Measurements from ENCODE around the gene SERPINH1.

SERPINH1 gene

DNA sequence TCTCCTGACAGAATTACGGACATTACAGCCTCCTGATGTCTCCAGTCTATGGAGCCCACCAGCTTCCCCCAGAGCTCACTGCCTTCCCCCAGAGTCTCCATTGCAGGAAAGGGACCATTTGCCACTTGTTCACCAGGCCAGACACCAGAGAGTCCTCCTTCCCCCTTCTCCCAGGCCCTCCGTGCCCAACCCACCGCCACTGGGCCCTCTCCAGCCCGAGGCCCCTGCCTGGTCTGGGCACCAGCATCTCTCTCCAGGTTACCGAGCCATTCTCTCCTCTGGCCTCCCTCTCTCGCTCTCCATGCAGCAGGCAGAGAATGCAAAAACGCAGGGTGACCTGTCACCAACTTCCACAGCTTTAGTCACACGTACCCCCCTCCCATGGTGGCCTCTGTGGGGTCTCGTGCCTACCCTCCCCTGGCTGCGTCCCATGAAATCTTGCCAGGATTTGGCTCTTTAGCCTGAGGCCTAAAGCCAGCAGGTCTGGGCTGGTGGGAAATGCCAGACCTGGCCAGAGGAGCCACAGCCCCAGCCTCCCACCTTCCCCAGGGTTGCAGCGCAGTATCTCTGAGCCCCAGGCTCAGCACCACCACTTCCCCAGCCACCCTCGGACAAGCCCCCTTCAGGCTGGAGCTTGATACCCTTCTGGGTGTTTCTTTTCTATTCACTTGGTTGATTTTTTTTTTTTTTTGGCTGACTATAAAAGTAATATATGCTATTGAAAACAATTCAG is 6.8 kb upstream of the SERPINH1 start:
- peak in 2 of 14 donors; percentile 48 to 59 for DNase-seq

DNA sequence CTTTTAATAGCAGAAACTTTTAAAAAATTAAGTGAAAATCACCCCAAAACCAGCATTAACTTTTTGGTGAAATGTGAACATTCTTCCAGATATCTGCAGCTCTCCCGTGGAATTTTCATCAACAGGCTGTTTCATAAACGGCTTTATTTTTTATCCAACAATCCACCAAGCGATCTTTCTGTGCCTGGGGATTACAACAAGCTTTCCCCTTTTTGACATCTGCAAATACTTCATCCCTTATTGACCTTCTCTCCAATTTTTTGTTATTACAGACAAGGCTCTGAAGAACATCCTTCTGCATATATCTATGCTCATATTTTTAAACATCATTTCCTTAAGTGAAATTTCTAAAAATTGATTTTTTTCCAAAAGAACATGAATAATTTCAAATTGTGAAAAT is 5.8 kb upstream of the SERPINH1 start:
- DNase-seq = no peak

- no peak for DNase-seq
Measured at GRCh38 chr11:75557666-75558494, 4.2 kb upstream of the SERPINH1 start.

DNA sequence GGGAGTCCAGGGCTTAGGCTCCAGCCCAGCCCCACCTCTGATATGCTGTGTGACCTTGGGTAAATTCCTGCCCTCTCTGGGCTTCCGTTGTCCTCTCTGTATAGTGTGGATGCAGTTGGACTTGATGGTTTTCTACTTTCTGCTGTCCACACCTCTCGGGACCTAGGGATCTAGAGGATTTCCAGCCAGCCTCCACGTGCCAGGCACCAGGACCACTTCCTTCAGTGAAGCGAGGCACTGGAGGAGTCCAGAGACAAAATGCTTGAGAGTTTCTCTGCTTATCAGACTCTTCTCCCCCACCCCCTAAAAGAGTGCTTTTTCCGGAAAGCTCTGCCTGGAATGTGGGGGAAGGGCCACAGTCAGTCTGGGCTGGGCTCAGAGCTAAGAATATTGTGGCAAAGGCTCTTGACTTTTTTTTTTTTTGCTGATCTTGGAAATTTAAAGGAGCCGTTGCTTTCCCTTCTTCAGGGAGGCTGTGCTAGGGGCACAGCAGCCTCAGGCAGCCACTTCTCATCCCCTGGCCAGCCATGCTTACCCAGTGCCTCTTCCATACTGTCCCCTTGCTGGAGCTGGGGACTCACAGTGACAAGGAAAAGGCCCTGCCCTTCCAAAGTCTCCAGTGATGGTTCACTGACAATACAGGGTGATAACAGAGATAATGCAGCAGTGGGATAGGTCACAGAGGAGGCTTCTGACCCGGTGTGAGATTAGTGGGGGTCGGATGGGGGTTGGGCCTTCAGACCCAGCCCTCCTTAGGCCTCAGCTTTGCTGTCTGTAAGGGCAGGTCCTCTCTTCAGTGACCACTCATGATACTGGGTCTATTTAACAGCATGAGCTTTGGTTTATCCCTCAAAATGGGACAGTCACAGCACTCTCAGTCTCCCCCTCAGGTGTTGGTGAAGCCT is 2.9 kb upstream of the SERPINH1 start:
- peak in 2 of 14 donors; percentile 18 to 38 for DNase-seq

- DNase-seq = no peak
Measured at GRCh38 chr11:75560644-75561043, 1.4 kb upstream of the SERPINH1 start.

DNA sequence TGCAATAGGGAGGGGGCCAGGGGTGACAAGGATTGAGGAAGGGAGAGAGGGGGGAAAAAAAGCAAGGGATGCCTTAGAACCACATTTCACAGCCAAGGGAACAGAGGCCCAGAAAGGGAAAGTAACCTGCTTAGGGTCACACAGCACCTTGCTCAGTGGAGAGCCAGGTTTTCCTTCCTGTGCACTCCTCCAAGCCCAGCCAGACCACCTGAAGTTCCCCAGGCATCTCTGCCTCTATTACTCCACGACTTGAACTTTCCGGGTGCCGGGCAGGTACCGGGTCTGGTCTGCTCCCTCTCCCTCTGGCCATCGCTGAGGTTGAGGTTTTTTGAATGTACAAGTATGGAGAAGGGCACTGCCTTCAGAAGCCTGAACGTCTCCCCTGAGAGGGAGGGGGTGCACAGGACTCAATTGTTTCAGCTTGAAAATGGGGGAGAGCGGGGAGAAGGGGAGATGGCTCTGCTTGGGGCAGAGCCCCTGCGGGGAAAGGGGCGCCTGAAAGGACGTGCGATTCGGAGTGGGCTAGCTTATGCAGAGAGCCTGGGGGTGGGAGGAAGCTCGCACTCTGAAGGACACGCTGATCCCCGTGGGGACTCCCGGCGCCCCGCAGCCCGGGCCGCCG is 516 bp upstream of the SERPINH1 start:
- peak in 1 of 14 donors; percentile 56 for DNase-seq

GRCh38 chr11:75562836-75563484 is 907 bp downstream of the SERPINH1 start:
- DNase-seq = peak in 2 of 14 donors; percentile 42 to 56

DNA sequence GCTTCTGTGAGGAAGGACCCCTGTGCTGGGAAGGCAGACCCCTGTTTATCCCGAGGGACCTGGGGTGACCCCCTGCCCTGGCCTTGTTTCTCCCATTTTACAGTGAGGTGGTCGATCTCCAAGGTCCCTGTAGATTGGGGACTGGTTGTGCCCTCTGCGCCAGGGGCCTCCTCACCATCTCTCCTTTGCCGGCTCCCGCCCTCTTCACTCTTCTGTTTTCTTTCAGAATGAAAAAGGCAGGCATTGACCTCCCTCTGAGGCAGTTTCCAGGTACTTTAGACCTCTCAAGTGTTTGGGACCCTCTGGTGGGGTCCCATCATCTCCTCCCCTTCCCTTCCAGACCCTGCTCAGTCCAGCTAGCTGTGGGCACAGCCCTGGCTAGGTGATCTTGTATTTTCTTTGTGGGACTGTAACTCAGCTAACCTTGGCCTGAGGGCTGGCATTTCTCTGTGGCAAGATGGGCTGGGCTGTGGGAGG is 1.5 kb downstream of the SERPINH1 start:
- no peak for DNase-seq

GRCh38 chr11:75563978-75564552 is 2.0 kb downstream of the SERPINH1 start:
- peak in 1 of 14 donors; percentile 52 for DNase-seq

GRCh38 chr11:75565221-75565814 is 3.3 kb downstream of the SERPINH1 start:
- DNase-seq = peak in 3 of 14 donors; percentile 20 to 69 (median 33)

DNA sequence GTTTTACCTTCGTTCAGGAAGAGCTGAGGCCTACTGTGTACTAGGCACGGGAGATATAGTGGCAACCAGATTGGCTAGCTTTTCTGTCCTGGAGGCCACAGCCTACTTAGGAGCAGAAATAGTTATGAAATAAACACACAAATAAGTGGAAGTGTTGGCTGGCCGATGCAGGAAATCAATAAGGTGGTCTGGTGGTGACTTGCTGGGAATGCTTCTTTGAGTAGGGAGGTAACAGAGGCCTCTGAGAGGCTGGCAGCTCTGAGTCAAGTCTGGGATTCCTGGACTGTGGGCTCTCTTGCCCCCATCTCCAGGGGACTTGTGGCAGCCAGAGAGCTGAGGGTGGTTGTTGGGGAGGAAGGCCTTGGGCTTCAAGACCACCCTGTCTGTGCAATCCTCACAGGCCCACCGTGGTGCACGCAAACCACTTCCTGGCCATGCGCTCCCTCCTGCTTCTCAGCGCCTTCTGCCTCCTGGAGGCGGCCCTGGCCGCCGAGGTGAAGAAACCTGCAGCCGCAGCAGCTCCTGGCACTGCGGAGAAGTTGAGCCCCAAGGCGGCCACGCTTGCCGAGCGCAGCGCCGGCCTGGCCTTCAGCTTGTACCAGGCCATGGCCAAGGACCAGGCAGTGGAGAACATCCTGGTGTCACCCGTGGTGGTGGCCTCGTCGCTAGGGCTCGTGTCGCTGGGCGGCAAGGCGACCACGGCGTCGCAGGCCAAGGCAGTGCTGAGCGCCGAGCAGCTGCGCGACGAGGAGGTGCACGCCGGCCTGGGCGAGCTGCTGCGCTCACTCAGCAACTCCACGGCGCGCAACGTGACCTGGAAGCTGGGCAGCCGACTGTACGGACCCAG is 4.1 kb downstream of the SERPINH1 start:
- no peak for DNase-seq

GRCh38 chr11:75566763-75567279 is 4.8 kb downstream of the SERPINH1 start:
- DNase-seq = no peak

DNA sequence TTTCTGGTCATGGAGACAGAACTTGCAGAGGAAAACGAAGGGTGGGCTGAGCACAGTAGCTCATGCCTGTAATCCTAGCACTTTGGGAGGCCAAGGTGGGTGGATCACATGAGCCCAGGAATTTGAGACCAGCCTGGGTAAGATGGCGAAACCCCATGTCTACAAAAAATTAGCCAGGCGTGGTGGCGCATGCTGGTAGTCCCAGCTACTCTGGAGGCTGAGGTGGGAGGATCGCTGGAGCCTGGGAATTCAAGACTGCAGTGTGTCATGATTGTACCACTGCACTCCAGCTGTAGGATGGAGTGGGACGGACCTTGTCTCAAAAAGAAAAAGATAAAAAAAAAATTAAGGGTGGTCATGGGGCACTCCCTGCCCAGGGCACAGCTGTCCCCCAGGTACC is 5.9 kb downstream of the SERPINH1 start:
- DNase-seq = no peak

DNA sequence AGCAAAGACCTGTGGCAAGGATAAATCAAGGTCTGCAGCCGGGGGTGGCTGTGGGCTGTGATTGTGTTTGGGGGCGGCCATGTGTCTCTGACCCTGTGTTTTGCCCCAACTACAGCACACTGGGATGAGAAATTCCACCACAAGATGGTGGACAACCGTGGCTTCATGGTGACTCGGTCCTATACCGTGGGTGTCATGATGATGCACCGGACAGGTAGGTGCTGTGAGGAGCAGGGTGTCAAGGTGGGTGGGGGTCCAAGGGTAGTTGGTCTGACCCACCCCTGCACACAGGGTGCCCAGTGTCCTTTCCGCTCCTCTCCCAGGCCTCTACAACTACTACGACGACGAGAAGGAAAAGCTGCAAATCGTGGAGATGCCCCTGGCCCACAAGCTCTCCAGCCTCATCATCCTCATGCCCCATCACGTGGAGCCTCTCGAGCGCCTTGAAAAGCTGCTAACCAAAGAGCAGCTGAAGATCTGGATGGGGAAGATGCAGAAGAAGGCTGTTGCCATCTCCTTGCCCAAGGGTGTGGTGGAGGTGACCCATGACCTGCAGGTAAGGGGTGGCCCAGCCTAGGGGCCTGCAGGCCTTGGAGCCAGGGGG is 6.7 kb downstream of the SERPINH1 start:
- DNase-seq = no peak

DNA sequence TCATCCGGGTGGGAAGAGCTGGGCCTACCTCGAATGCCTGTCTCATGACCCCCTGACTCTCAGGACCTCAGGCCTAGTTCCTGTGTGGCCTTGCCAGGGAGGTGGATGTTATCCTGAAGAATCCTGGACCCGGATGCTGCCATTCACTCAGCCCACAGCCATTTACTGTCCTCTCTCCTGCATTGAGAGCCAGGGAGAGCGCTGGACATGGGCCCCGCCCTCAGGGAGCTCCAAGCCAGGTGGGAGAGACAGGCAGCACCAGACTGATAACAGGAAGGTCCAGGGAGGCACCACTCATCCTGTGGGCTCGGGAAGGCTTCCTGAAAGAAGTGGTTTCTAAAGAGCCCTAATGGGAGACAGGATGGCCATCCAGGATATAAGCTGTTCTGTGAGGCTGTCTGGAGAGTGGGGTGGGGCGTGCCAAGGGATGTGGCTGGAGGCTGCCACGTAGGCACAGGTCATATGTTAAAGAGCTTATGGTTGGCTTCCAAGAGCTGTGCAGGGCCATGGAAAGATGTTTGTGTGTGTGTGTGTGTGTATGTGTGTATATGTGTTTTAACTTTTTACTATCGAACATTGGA is 8.6 kb downstream of the SERPINH1 start:
- DNase-seq = no peak

- no peak for DNase-seq
Measured at GRCh38 chr11:75571625-75572024, 9.6 kb downstream of the SERPINH1 start.

GRCh38 chr11:75572744-75573143 is 10.7 kb downstream of the SERPINH1 start:
- DNase-seq = peak in 1 of 14 donors; percentile 80
